Activated CD4-positive, alpha-beta T cell treated with anti-CD3 and anti-CD28 coated beads, Interleukin-2, Interleukin-6, amounts not matched to agents 100 ng/mL and 50 ng/mL, durations not matched to agents 16 hours and 8 hours (primary cell): ENCODE results near the gene CHD1.

Experiments used
- DNase-seq: peaks from one replicate; pipeline ENCODE4 v3.0.0-alpha.2; 2020

The CHD1 gene

DNA sequence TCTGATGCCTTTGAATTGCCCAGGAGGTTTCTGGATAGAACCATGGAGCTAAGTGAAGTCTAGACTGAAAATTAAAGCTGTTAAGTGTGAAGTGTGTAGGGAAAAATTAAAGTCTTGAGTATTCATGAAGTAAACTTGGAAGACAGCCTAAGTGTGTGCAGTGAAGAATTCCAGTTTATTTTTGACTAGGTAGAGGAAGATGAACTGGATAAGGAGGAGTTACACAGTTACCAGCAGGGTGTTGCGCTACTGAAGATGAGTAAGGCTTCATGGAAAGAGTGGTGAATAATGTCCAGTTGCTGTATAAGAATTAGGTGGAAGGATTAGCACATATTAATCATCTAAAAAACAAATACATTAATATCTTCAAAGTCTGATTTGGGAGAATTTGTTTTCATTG lies 5.7 kb upstream of the CHD1 start:
- DNase-seq = no peak

DNA sequence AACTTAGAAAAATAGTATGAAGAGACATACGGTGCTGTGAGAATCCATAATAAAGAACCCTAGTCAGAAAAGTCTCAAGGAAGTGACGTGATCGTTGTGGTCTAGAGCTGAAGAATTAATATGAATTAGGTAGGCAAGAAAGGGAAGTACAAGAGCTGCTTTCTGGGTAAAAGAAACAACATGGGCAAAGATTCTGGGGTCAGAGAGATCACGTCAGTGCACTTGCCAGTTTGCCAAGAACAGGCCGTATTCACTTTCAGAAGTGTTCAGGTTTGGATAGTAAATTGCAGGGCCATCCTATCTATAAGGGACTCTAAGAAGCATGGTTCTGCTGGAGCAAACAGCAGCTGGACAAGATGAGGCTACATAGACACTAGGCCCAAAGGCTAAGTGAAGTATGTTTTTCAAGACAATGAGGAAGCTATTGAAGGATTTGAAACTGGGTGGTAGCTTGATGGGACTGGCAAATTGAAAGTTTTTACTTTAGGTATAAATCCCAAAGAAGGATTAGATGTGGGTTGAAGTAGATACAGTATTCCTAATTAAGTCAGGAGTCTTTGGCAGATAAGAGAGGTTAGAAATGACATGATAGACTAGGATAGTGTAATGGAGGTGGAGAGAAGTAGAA lies 4.8 kb upstream of the CHD1 start:
- peak; percentile 40 for DNase-seq

DNA sequence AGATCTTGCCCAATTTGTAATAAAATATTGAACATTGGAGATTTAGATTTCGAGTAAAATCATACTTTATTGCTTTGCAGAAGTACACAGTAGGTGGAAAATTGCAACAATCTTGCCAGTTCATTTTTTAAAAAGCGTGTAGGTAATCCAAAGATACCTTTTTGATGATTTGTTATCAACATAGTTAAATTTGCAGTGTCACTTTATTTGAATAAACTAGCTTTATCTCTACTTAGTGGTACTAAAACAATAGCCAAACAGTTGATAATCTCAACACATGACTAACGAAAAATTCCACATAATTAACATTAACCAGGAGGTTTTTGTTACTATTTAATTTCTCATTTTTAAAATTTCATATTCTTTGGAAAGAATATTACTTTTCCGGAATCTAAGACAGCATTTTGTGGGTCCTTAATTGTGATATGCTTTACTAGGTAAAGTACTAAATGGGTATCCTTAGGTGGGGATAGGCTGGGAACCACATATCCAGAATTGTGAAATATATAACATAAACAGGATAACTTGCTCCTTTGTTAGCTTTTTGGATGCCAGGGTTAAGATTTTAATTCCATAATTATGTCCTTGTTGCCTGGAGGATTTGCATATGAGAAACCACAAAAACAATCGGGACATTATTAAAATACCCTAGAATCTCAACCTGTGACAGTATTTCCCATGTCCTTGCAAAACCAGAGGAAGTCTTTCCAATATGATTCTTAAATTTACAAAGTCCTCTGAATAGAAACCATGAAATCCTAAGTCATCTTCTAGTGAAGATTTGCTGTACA lies 2.4 kb upstream of the CHD1 start:
- DNase-seq = no peak

DNA sequence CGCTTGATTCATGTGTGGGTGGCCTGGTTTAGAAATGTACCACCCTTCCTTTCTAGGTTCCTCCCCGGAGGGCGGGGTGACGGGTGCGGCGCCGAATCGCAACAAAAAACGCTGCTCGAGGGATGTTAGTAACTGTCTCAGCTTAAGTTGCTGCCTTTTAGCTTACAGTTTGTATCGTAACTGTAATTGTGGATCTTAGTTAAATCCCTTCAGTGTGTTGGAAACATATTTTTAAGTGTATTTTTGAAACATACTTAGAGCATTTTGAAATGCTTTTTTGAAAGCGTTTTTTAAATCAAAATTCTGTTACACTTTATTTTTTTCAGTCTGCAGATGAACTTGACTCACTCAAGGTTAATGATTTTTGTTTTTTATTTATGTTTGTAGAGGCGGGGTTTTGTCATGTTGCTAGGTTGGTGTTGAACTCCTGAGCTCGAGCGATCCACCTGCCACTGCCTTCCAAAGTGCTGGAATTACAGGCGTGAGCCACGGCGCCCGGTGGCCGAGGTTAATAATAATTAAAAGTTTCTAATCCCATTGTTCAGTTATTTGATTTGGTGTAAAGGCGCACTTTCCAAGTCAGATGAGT lies 997 bp upstream of the CHD1 start:
- DNase-seq = no peak

DNA sequence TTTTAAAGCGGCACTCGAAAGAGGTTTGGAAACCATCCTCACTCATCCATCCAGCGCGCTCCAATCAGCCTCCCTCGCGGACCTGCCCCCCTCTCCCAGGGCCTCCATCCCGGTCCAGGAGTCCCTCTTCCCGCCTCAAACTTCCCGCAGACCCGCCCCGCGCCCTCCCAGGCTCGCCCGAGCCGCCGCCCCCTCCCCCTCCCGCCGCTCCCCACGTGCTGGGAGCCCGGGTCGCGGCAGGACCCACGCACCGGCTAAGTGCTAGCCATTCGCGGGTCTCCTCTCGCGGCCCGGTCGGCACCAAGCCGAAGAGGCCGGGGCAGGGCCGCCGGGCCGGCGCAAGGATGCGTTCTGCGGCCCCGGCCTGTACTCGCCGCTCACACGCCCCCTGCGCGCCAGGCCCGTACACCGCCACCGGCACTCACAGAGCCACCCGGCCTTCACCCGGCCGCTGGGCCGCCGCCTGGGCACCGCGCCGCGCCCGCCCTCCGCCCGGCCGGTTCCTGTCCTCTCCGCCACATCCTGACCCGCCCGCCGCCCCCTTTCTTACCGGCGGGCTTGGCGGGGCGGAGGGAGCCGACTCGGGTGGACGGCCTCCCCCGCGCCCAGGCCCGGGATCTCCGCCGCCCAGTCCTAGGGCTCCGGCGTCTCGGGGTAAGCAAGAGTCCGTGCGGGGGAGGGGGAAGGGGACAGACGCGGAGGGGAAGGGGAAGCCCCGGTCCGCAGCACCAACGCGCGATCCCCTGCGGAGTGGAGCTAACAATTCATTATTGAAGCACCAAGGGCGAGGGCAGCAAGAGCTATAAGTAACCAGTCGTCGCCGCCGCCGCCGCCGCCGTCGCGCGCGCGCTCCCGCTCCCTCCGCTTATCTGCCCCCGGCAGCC lies 576 bp downstream of the CHD1 start:
- peak; percentile 53 for DNase-seq

DNA sequence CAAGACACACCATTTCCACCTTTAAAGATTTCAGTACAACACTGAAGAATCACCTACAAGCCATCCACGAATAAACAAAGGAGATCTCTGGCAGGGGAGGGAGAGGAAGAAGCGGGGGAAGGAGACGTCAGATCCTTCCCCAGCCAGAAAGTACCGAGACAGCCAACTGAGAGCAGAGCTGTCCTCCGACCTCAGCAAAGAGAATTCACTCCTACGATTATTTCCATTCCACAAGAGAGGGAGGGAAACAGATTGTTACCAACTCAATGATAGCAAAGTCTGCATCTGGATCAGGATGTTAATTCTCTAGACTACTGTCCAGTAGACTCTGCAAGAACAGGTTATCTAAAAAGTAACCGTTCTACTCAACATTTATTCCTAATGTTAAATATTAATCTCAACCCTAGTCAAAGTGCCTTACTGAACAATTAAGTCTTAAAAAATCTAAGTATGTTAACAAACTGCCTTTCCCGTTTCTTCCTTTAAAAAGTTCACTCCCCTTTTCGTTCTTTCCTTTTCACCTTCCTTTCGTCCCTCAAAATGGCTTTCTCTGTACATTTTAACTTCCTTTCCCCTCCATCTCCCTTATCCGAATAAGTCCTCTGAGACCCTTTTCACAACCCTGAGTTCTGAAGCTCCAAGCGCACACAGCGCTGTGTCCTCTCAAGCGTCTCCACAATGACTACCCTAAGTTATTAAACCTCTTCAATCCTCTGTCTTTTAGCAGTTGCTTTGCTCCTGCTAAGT lies 1.4 kb downstream of the CHD1 start:
- peak; percentile 74 for DNase-seq

DNA sequence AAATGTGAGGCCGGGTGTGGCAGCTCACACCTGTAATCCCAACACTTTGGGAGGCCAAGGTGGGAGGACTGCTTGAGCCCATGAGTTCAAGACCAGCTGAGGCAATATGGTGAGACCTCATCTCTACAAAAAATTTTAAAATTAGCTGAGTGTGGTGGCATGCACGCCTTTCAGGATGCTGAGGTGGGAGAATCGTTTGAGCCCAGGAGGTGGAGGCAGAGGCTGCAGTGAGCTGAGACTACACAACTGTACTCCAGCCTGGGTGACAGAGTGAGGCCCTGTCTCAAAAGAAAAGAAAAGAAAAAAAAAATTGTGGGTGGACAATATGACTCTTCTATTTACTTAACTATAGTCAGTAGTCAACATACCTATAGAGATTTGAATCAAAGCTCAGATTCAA lies 4.8 kb downstream of the CHD1 start:
- no peak for DNase-seq

DNA sequence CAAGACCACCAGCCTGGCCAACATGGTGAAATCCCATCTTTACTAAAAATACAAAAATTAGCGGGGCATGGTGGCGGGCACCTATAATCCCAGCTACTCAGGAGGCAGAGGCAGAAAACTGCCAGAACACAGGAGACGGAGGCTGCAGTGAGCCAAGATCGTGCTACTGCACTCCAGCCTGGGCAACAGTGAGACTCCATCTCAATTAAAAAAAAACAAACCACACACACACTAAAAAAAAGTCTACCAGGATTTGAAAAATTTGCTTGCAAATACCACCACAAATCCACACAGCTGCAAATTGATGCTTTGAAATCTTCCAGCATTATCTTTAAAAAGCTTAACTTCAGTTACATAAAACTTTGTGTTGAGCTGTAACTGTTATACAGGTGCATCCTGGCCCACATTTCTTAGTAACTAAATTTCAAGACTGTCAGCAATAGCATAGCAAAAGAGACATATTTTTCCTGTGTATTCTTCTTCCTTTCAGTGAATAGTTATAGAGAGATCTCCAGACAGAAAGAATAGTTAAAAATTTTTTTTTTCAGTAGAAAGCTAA lies 6.8 kb downstream of the CHD1 start:
- DNase-seq = no peak

DNA sequence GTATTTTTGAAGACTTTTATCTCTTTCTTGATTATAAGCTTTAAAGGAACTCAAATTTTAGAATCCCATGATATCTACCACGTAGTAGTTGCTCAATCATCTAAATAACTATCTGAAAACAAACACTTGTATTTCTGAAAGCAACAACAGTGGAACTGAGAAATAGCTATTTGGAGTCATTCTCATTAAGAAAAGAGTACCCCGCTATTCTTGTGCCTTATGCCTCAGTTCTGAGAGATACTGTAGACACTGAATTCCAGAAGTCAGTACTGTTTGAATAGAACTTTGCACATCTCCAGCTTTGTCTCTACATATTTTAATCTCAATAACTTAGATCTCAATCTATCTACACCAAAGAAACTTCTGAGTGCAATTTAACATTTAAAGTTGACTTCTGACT lies 11.4 kb downstream of the CHD1 start:
- DNase-seq = no peak

DNA sequence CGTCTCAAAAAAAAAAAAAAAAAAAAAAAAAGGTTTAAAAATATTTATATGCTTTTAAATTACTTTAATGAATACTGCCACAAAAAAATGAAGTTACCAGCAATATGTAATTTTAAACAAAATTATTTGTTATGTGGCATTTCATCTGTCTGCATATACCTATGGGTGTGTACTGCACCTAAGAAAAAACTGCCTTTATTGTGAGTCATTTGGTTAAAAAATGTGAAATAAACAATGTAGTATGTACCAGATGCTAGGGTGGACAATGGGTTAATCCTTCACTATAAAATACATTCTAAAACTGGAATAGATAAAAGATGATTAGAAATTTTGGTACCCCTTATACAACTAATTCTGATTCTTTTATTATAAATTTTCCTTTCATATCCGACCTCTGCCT lies 12.3 kb downstream of the CHD1 start:
- no peak for DNase-seq

DNA sequence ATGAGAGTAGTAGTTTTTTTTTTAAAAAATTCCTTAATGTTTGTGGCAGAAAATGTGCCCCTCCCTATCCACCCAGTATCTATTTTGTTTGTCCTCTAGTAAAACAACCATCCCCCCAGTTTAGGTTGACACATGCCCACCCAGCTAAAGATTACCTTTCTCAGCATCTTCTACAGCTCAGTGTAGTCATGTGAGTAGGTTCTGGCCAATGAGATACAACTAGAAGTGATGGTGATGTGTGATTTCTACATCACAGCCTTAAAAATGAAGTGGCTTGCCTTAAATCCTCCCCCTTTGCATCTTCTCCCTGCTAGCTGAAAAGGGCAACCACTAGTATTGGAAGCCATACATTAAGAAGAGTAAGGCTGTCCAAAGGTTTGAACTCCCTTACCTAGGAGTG lies 14.9 kb downstream of the CHD1 start:
- no peak for DNase-seq

DNA sequence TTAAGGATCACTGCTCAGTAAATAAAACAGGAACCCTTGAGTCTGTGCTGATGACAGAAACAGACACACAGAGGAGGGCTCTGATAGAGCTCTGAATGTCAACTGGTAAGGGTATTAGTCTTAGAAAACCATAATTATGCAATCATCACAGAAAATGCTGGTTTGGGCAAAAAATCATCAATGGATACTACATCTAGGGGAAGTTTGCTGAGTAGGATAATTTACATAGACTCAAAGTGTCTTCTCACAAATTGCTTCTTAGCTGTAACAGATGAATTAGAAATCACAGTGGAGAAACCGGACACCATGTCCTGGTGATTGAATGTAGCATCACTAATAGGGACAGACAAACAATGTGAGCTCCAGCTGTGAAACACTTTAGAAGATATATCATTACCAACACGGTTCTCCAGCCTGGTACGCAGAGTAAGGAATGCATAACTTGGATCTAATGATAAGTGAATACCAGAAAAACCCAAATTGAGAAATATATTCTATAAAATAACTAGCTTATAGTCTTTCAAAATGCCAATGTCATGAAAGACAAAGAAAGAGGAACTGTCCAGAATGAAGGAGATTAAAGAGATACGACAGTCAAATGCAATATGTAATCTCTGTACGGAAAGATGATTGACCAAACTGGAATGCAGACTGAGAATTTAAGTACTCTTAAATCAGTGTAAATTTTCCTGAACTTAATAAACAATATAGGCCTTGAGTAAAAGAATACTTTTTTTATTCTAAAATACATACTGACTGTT lies 17.3 kb downstream of the CHD1 start:
- no peak for DNase-seq

DNA sequence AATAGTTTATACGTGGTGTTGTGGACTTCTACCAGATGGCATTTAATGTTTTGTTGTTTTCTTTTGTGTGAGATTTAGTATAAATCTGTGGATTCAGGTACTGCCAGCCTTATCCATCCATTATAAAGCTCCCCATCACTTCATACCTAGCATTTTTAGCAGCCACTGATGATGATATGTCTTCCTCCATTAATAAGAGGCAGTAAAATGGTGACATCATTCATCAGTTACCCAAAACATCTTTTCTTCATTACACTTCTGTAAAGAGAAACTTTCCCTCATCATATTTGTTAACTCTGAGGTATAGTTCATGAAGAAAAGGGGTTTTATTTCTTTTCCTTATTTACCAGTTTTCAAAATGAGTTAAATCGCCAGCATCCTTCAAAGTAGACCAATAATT lies 19.4 kb downstream of the CHD1 start:
- DNase-seq = no peak

DNA sequence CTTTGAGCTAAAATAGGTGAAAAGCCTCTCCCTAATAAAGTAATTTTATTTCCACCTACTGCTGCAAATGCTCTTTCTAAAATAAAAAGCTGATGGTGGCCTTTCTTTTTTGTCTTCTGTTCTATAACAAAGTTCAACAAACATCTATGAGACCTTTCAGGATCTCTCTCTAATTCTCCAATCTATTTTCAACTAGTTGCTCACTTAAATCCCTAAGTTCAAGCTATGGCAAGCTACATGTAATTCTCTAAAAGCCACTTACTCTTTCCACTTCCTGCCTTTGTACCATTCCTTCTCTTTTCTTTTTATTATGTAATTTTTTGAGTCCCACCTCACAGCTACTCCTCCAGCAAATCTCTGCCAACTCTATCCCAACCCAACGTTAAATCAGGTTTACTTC lies 20.9 kb downstream of the CHD1 start:
- no peak for DNase-seq

DNA sequence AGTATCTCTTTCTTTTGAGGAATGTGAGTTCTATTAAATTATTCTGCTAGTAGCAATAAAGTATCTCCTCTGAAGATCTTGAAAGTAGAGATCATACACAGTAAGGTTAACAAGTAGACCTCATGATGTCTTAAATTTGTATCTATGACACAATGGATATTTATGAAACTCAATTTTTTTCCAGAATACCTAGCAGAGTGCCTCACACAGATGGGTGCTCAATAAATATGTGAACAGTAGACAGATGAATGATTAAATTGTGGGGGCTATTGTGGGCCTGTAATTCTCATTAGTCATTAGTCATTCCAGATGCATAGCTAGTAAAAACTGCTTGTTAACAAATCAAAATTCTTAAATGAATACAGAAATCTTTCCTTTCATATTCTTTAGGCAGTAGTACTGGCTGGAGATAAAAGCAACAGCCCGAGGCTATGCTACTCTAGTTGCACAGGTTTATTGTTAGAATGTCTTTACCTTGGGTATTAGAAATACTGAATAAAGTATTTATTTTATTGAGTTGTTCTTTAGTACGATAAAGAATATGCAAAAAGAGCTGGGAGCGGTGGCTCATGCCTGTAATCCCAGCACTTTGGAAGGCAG lies 22.0 kb downstream of the CHD1 start:
- DNase-seq = no peak

DNA sequence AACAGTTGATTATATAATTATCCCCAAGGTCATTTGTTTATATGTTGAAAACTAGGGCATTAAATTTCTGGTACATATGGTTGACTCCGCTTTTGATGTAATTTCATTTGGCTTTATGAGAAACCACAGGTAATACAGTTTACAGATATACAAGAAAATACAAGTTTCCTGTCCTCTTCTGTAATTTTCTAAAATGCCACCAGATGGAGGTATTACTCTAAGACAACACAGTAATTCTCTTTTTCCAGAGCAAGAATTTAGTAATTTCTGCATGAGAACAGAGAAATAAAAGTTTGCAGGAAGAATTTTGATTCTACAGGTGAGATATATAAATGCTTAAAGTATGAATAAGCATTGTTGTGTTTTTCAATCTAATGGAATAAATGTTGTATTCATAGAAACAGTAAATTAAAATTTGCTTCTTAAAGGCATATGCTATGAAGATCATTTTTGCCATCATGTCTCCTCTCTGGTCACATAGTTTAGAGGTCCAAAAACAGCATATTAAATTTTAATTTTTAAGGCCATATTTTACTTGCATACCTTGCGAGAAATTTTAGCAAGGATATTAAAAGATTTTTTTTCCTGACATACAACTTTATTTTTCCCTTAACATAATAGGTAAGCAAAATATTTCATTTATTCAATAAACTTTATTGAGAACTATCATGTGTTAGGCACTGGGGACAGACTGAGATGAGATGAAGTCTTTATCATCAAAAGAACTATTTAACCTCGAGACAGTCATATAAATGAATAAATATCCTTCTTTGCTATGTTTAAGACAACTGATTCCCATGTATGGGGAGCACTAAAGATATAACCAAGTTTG lies 22.7 kb downstream of the CHD1 start:
- DNase-seq = peak; percentile 61

DNA sequence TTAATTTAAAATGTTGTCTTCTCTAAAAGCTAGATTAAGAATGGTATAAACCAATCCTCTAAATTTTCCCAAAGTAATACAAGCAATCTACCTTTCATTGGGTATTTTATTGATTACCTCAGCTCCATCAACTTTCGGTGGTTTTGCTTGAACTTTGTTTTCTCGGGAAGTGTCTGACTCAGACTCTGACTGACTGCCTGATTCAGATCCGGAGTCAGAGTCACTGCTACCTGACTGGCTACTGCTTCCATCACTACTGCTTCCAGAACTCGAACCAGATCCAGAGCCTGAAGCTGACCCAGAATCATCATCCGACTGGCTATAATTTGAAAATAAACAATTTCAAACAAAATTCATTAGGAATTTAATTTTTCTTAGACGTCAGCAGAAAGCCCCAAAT lies 24.0 kb downstream of the CHD1 start:
- peak; percentile 67 for DNase-seq

DNA sequence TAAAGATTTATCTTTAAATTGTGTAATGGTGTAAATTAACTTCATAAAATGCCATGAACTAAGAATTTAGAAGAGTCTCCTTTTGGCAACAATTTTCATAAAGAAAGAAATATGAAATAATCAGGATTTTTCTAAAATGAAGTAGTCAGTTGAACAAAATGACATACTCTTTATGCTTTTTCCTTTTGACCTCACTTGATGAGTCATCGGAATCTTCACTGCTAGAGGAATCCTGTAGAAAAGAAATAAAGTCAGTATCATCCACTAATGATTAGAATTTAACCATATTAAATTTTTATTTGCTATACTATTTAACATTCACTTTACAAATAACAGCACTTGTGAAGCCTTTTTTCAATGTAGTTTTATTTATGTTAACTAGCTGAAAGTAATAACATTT lies 26.1 kb downstream of the CHD1 start:
- no peak for DNase-seq

DNA sequence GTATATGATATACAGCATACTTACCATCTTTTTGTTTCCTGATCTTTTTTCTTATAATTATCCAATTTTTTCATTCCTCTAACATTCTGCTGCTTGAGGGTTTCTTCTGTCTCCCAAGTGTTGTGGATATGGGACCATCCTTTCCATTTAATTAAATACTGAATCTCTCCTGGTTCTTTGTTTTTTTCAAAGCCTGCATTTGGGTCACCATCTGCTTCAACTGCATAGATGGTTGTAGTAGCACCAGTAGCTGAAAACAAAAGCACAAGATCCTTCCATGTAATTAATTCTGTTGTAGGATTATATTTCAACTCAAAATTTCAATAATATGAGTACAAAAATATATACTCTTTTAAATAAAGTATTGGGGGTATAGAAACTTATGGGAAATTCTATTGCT lies 29.4 kb downstream of the CHD1 start:
- DNase-seq = no peak

DNA sequence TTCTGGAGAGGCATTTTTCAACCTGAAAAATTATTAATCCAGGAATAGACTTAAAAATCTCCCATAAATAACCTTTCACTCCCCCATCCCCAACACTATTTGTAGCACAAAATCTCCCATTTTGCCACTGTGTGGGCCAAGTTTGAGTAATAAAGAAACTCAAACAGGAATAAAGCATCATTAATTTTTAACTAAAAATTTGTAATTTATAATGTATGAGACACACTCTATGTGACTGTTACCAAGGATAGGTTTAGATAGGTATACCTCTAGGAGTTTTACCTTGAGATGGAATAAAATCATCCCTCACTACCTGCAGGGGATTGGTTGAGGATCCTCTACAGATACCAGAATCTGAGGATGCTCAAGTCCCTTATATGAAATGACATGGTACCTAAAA lies 30.1 kb downstream of the CHD1 start:
- DNase-seq = no peak
